ENCODE results near the gene ZDHHC16.
A peak's percentile ranks its signal among the peaks of the same experiment; 100 is the strongest.

ZDHHC16 gene

GRCh38 chr10:97482381-97482780, 36.4 kb downstream of the ZDHHC16 start:
- no peak for DNase-seq

DNA sequence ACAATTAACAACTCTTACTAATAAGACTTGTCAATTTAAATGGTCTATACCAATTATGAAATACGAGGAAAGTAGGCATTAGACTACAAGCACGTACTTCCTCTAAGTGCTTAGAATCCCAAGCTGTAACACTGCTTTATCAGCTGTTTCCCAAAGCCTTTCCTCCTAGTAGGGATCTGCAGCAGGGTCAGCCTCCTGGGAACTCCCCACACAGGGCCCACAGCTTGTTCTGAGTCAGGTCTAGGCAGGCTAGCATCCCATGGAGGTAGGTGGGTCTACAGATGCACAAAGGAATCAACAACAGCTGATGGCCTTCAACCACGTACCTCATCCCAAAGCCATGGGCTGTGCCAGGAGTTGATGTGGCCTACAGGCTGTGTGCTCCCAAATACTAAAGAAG, 37.5 kb downstream of the ZDHHC16 start:
- no peak for DNase-seq

- DNase-seq = no peak
These were observed 37.9 kb downstream of the ZDHHC16 start for GRCh38 chr10:97483921-97484320.

DNA sequence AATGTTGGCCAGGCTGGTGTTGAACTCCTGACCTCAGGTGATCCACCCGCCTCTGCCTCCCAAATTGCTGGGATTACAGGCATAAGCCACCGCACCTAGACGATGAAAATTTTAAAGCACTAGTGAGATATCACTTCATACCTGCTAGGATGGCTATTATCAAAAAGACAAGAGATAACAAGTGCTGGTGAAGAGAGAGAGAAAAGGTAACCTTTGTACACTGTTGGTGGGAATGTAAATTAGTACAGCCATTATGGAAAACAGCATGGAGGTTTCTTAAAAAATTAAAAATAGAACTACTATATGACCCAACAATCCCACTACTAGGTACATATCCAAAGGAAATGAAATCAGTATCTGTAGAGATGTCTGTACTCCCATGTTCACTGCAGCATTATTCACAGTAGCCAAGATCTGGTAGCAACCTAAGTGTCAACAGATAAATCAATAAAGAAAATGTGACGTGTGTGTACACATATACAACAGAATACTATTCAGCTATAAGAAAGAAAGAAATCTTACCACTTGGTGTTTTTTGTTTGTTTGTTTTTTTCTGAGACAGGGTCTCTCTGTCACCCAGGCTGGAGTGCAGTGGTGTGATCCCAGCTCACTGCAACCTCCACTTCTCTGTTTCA, 39.8 kb downstream of the ZDHHC16 start:
- DNase-seq = no peak

GRCh38 chr10:97490592-97490991, 44.6 kb downstream of the ZDHHC16 start:
- DNase-seq = peak; percentile 36

DNA sequence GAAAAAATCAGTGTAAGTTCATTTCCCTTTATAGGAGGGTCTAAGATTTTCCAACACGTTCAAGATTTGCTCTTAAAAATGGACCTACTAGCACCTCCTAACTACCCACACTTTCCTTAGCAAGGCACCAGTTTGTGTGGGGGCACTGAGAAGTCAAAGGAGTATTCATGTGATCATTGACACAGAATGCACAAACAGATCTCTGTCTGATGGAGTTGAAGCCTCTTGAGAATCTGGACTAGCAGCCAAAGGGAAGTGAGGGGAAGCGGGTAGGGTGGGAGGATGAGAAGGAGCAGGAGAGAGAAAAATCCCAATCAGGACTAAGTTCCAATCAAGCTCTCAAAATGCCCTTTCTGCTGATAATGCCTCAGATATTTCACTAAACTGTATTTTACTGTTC, 48.2 kb downstream of the ZDHHC16 start:
- DNase-seq = no peak

DNA sequence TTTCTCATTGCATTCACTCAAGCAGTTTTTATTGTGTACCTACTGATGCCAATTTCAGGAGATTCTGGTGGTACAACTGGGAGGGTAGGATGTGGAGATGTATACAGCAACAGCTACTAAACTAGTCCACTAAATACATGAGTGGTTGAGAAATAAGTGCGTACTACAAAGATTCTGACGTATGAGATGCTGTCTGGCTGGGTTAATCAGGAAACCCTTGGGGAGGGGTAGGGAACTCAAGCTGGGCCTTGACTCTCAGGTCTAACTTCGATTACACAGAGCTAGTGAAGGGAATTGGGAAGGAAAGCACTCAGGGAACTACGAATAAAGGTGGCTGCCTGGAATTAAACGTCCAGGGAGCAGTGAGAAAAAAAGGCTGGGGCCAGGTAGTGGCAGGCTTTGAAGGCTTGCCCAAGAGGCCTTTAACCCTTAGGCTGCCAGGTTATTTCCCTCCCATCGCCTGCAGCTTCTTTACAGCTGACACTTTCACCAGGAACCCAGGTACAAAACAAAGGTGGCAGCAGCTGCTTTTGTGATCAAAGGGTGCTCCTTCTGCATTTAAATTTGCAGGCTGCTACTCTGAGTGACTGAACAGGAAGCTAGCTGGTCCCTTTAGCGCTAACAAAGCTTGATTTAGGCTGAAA, 49.0 kb downstream of the ZDHHC16 start:
- DNase-seq = no peak

- peak; percentile 46 for DNase-seq
These were observed 51.6 kb downstream of the ZDHHC16 start for GRCh38 chr10:97497572-97498075.

GRCh38 chr10:97498076-97498840, 52.3 kb downstream of the ZDHHC16 start, which contains the start of gene MMS19:
MMS19 (minus strand) TSS chr10:97498422; CDS start chr10:97498384, 38 bp downstream.
- DNase-seq = peak; percentile 77

DNA sequence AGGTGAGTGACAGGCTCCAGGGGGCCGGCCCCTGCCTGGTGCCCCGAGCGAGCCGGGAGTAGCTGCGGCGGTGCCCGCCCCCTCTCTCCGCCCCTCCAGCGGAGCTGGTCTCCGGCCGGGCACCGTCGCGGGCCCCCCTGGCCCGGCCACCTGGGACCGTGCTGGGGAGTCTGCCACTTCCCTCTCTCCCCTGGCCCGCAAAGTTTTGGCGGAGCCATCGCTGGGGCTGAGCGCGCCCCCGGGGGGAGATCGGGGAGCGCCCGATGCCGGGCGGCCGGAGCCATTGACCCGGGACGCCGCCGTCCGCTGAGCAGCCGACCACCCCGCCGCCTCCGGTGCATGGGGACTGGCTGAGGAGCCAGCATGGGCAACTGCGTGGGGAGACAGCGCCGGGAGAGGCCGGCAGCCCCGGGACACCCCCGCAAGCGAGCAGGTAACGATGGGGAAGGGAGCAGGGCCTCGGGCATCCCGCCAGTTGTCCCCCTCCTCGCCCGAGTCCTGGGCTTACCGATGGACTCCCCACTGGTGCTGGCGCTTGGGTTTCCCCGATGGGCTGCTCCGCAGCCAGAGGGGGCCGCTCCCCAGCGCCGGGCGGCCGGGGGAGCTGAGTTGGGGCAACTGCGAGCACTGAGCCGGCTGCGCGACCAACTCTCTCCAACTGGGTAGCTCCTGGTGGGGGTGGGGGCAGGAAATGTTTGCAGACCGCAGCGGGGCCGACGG, 53.0 kb downstream of the ZDHHC16 start, which contains the start of gene UBTD1:
Gene UBTD1, plus strand, starts transcription at position 84 of the 720 bp plus-strand sequence. Its CDS starts 280 bp downstream, at position 364.
- no peak for DNase-seq

DNA sequence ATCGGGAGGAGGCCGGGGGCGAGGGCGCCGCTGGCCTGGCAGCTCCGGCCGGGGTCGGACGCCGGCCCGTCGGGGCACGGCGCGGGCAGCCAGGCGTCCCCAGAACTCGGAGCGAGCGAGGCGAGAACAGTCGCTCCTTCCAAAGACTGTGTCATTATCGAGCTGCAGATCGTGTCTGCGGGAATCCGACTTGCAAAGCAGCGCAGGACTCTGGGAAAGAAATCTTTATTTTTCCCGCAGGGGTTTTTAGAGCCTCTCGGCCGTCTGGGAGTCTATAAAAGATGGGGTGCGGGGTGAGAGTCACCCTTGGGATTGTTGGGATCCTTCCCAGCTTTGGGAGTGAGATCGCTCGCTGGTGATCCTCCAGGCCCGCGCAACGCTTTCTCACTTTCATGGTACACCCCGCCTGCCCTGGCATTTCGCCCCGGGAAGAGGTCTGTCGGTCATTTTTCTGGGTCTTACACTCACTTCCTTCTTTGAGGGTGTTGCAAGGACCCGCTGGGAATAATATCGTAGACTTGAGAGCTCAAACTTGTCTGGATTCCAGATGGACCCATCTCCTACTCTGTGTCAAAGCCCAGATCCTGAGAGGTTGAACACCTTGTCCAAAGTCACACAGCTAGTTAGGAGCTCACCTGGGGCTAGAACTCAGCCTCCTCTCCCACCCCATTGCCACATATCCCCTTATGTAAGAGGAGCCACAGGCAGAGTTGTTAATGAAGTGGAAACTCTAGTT, 53.8 kb downstream of the ZDHHC16 start:
- DNase-seq = no peak

DNA sequence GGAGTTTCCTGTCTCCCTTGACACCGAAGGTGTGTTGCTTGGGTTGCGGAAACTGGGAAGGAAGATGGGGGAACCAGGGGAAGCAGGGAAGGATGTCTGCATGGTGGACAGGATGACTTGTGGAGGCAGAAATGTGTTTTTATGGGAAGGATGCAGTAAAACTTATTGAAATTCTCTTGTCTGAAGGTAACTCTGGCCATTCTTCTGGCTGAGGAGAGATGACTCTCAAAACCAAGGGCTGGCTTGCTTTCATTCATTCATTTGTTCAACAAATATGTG, 54.3 kb downstream of the ZDHHC16 start:
- no peak for DNase-seq

- DNase-seq = no peak
These were observed 56.9 kb downstream of the ZDHHC16 start for GRCh38 chr10:97502916-97503315.

DNA sequence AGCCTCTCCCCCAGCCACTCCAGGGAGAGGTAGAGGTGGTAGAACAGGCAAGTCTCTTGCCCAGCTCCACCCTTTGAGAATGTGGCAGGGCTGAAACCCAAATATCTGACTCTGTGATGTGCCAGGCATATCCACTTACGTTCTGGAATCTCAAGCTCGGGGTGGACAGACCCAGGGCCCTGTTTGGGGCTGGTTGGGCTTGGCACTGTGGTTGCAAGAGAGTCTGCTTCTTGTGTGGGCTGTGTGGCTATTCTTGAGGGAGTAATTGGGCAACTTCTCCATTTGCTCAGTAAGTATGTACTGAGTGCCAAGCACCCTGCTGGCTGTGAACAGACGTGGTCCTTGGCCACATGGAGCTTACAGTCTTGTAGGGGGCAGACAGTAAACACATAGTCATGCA, 57.4 kb downstream of the ZDHHC16 start:
- no peak for DNase-seq

GRCh38 chr10:97505152-97505551, 59.2 kb downstream of the ZDHHC16 start:
- no peak for DNase-seq

GRCh38 chr10:97506199-97506991, 60.4 kb downstream of the ZDHHC16 start:
- no peak for DNase-seq

All from DMS 273 treated with DMSO at 0.1 percent for 48 hours (cell line).